Duodenal mucosa (tissue), 2 donors: ENCODE results near the gene CHD9.
"Not testable (repeated sequence)": the region's sequence is repeated elsewhere in the genome, so short reads cannot be mapped to it uniquely, and the experiment has no call there.

Experiments
- H3K27ac ChIP-seq: one replicate; pipeline ENCODE4 v1.7.0; 2013; ENCODE audit warnings: low read depth, low read length
- H3K27me3 ChIP-seq, 2 donors: one replicate each; pipeline ENCODE4 v1.7.0; 2013; ENCODE audit warnings: low read length in 2 of 2, control low read depth in 1 of 2; ENCODE audit not compliant: insufficient read depth in 2 of 2, control insufficient read depth in 1 of 2
- H3K36me3 ChIP-seq, 2 donors: one replicate each; pipeline ENCODE4 v1.7.0; 2013; ENCODE audit warnings: low read length in 2 of 2, control low read depth in 1 of 2; ENCODE audit not compliant: insufficient read depth in 2 of 2, control insufficient read depth in 1 of 2
- H3K4me1 ChIP-seq, 2 donors: one replicate each; pipeline ENCODE4 v1.7.0; 2013; ENCODE audit warnings: low read length in 2 of 2, control low read depth in 1 of 2; ENCODE audit not compliant: insufficient read depth in 2 of 2, control insufficient read depth in 1 of 2
- H3K4me3 ChIP-seq, 2 donors: one replicate each; pipeline ENCODE4 v1.7.0; 2013; ENCODE audit warnings: low read length in 2 of 2, low read depth in 1 of 2
- H3K9ac ChIP-seq, 2 donors: one replicate each; pipeline ENCODE4 v1.7.0; 2013; ENCODE audit warnings: low read length in 2 of 2, low read depth in 1 of 2
- H3K9me3 ChIP-seq, 2 donors: one replicate each; pipeline ENCODE4 v1.7.0; 2013; ENCODE audit warnings: low read length in 2 of 2, control low read depth in 1 of 2; ENCODE audit not compliant: control insufficient read depth in 1 of 2

The CHD9 gene

GRCh38 chr16:53073022-53073421, 18.2 kb downstream of the CHD9 start:
- Histone ChIP-seq H3K9me3 (peaks cover 0 to 4% of the 10 kb centered on the region in 2 donors), H3K36me3 (peaks cover 0 to 4% of the 10 kb centered on the region in 2 donors), H3K4me3 (no peak overlapping the region), H3K27ac (no peak overlapping the region), H3K9ac (no peak overlapping the region), H3K27me3 (no peaks in the 10 kb centered on the region), H3K4me1 (peaks cover 9 to 14% of the 10 kb centered on the region in 2 donors)

- peaks cover 9 to 10% of the 10 kb centered on the region in 2 donors for H3K4me1 ChIP-seq
- H3K4me3 ChIP-seq, H3K27me3 ChIP-seq, H3K36me3 ChIP-seq, H3K27ac ChIP-seq, H3K9me3 ChIP-seq, H3K9ac ChIP-seq: not testable (repeated sequence)
These were observed 19.5 kb downstream of the CHD9 start for GRCh38 chr16:53074296-53074695.

- not testable (repeated sequence) for H3K9me3 ChIP-seq, H3K4me3 ChIP-seq, H3K27me3 ChIP-seq, H3K9ac ChIP-seq, H3K27ac ChIP-seq, H3K36me3 ChIP-seq
- peaks cover 9 to 10% of the 10 kb centered on the region in 2 donors for H3K4me1 ChIP-seq
These were observed 20.7 kb downstream of the CHD9 start for GRCh38 chr16:53075461-53075860.

GRCh38 chr16:53078247-53078646, 23.5 kb downstream of the CHD9 start:
- H3K9ac ChIP-seq: no peak overlapping the region
- H3K27me3 ChIP-seq: no peaks in the 10 kb centered on the region
- H3K9me3 ChIP-seq: peaks cover 0 to 8% of the 10 kb centered on the region in 2 donors
- no peaks in the 10 kb centered on the region for H3K36me3 ChIP-seq
- H3K4me3 ChIP-seq: no peak overlapping the region
- peaks cover 4 to 13% of the 10 kb centered on the region in 2 donors for H3K4me1 ChIP-seq
- H3K27ac ChIP-seq: no peak overlapping the region

DNA sequence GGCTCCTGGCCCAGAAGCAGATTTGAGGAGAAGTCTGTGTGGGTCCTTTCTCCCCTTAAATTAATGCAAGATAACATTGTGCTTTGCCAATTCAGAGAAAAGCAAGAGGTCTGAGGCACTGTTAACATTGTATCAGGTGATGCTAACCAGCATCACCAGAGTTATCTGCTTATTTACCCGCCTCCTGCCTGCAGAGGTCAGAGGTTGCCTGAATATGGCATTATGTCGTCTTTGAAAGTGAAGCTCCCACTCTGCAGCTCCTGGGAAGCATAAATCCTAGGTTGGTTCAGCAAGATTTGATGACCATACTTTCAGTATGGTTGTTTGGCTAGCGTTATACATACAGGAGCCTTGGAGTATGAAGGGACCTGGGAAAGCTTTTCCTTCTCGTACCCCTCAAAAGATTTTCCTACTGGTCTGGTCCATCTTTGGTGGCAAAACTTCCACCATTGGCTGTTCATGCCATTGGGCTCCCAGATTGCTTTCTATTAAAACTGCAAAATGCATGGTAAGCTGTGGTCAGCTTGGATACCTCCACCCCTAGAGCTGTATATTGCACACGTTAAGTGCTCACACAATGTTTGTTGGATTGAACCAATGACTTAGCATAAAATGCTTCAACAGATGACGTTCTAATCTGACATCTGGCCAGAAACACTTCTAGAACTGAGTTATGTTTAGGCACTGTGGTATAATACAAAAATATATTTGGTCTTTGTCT, 24.1 kb downstream of the CHD9 start:
- Histone ChIP-seq H3K36me3 (no peaks in the 10 kb centered on the region), H3K9ac (no peak overlapping the region), H3K27me3 (no peaks in the 10 kb centered on the region), H3K4me1 (peaks cover 4 to 14% of the 10 kb centered on the region in 2 donors), H3K4me3 (no peak overlapping the region), H3K9me3 (peaks cover 0 to 8% of the 10 kb centered on the region in 2 donors), H3K27ac (no peak overlapping the region)

- Histone ChIP-seq H3K4me3 (no peak overlapping the region), H3K27ac (peak overlapping the region; percentile 14), H3K27me3 (no peaks in the 10 kb centered on the region), H3K36me3 (no peaks in the 10 kb centered on the region), H3K9me3 (peaks cover 0 to 4% of the 10 kb centered on the region in 2 donors), H3K4me1 (peaks cover 8 to 22% of the 10 kb centered on the region in 2 donors), H3K9ac (no peak overlapping the region)
These were observed 25.7 kb downstream of the CHD9 start for GRCh38 chr16:53080345-53081031.

- Histone ChIP-seq H3K27me3 (no peaks in the 10 kb centered on the region), H3K36me3 (no peaks in the 10 kb centered on the region), H3K27ac (no peak overlapping the region), H3K9me3 (peaks cover 0 to 4% of the 10 kb centered on the region in 2 donors), H3K4me3 (no peak overlapping the region), H3K9ac (no peak overlapping the region), H3K4me1 (peaks cover 11 to 28% of the 10 kb centered on the region in 2 donors)
These were observed 26.2 kb downstream of the CHD9 start for GRCh38 chr16:53081032-53081424.

DNA sequence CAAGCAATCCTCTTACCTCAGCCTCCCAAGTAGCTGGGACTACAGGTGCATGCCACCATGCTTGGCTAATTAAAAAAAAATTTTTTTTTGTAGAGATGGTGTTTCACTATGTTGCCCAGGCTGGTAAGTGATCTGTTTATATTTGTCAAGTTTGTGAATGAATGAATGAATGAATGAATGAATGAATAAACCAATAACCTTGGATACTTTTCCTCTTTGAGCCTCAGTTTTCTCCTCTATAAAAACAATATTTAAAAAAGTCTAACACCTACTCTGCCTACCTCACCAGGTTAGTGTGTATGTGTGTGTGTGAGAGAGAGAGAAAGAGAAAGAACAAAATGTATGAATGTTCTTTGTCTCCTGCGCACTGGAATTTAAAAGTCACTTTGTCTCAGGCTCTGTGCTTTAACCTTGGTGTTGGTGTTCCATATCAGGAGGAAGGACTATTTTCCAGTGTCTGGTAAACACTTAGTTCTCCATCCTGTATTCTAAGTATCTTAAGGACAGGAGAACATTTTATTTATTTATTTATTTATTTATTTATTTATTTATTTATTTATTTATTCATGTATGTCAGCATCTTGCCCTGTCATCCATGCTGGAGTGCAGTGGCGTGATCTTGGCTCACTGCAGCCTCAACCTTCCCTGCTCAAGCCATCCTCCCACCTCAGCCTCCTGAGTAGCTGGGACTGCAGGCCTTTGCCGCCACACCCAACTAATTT, 27.1 kb downstream of the CHD9 start:
- Histone ChIP-seq H3K27ac (no peak overlapping the region), H3K4me1 (peaks cover 11 to 31% of the 10 kb centered on the region in 2 donors), H3K4me3 (no peak overlapping the region), H3K36me3 (no peaks in the 10 kb centered on the region), H3K27me3 (no peaks in the 10 kb centered on the region), H3K9ac (no peak overlapping the region), H3K9me3 (peaks cover 0 to 4% of the 10 kb centered on the region in 2 donors)

DNA sequence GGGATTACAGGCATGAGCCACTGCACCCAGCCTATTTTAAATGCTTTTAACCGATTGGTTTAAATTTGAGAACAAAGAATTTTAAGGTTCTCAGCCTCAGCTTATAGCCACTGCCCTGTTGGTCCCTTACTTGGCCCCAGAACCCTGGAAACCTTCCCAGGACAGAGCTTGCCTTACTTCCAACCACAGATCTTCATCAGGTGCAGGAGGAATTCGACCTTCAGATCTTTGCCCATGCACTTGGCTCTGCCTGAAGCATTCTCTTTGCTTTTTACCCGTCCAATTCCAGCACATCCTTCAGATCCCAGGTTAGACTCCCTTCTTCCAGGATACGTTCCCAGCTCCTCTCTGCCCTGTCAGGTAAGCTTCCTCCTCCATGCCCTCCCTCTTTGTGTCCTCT, 27.7 kb downstream of the CHD9 start:
- H3K9ac ChIP-seq: no peak overlapping the region
- peaks cover 0 to 4% of the 10 kb centered on the region in 2 donors for H3K9me3 ChIP-seq
- H3K36me3 ChIP-seq: no peaks in the 10 kb centered on the region
- H3K27ac ChIP-seq: no peak overlapping the region
- peaks cover 11 to 31% of the 10 kb centered on the region in 2 donors for H3K4me1 ChIP-seq
- H3K27me3 ChIP-seq: no peaks in the 10 kb centered on the region
- H3K4me3 ChIP-seq: no peak overlapping the region

DNA sequence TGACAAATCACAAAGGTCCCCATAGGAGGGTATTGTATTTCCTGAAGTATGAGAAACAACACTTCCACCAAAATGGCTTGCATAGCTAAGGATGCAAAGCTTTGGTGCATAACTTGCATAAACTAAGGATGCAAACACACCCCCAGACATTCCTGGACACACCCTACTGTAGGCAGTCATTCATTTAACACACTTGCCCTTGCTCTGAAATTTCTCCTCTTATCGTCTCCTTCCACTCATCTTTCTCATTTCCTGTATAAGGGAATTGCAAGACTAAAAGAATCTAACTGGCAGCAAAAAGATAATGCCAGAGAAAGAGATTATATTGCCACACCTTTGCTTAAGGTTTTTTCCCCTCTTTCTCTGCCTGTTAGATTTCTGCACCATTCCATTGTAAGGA, 28.3 kb downstream of the CHD9 start:
- Histone ChIP-seq H3K4me1 (peaks cover 11 to 31% of the 10 kb centered on the region in 2 donors), H3K9me3 (peaks cover 0 to 3% of the 10 kb centered on the region in 2 donors), H3K4me3 (no peak overlapping the region), H3K9ac (no peak overlapping the region), H3K27ac (no peak overlapping the region), H3K27me3 (no peaks in the 10 kb centered on the region), H3K36me3 (no peaks in the 10 kb centered on the region)
